Stimulated activated naive CD8-positive, alpha-beta T cell treated with anti-CD3 and anti-CD28 coated beads, Interleukin-15, Interleukin-2, amounts not matched to agents 100 U/mL and 50 U/mL, for 24 hours (primary cell): ENCODE results near the gene ZNF79.

Experiments used
- ATAC-seq: fragments of 150-1000 bp; cut with Tn5 transposase; one replicate; pipeline ENCODE4 v1.10.0; 2021
- DNase-seq: peaks from one replicate; pipeline ENCODE4 v3.0.0; 2021

Gene ZNF79

DNA sequence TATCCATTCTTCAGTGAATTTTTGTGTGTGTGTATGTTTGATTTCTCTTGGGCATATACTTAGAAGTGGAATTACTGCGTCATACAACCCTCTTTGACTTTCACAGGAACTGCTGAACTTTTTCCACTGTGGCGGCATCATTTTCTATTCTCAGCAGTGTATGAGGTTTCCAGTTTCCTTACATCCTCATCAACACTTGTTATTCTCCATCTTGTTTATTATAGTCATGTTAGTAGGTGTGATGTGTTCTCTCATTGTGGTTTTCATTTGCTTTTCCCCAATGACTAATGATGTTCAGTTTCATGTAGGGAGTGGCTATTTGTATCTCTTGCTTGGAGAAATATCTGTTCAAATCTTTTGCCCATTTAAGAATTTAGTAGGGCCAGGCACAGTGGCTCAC, 2.6 kb downstream of the ZNF79 start:
- no peak for DNase-seq
- peak; percentile 79 for ATAC-seq

DNA sequence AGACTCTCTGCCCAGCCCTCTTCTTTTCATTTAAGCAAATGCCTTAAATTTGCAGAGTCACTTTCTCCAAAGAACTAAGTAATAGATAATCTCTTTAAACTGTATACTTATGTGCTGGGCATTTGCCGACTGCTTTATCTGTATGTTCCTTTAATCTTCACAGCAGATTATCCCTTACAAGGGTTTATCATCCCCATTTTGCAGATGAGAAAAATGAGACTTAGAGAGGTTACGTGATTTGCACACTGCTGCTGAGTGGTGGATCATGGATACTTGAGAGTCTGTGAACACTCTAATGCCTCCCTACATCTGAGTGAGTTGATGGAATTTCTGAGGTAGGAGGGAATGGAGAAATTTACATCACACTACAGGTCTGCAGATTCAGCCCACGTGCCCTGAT, 4.2 kb downstream of the ZNF79 start:
- DNase-seq (no peak), ATAC-seq (no peak)

- DNase-seq (no peak), ATAC-seq (no peak)
Measured at GRCh38 chr9:127430415-127430814, 6.2 kb downstream of the ZNF79 start.

- DNase-seq (peak; percentile 30), ATAC-seq (peak; percentile 84)
Measured at GRCh38 chr9:127437497-127438264, 13.5 kb downstream of the ZNF79 start.

DNA sequence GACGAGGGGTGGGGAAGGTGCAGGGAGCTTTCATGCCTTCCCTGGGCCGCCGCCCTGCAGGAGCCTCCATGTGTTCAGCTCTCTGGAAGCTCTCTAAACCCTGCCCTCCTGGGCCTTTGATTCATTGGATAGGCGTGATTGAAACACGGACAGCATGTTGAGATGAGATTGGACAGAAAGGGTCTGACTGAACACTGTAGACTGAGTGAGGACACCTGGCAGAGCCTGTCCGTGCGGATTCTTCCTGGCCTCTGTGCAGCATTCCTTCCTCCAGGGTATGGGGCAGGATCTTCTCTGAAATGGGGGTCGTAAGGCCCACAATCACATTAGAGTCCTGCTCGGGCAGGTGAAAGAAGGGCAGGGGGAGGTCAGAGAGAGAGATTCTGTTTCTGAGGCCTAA, 14.2 kb downstream of the ZNF79 start:
- DNase-seq (no peak), ATAC-seq (no peak)

DNA sequence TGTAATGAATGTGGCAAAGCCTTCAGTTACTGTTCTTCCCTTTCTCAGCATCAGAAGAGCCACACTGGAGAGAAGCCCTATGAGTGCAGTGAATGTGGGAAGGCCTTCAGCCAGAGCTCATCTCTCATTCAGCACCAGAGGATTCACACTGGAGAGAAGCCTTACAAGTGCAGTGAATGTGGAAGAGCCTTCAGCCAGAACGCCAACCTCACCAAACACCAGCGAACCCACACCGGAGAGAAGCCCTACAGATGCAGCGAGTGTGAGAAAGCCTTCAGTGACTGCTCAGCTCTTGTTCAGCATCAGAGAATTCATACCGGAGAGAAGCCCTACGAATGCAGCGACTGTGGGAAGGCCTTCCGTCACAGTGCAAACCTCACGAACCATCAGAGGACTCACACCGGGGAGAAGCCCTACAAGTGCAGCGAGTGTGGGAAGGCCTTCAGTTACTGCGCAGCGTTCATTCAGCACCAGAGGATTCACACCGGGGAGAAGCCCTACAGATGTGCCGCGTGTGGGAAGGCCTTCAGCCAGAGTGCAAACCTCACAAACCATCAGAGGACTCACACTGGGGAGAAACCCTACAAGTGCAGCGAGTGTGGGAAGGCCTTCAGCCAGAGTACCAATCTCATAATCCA, 20.2 kb downstream of the ZNF79 start:
- ATAC-seq, result peak; percentile 1

GRCh38 chr9:127444921-127445850, 21.0 kb downstream of the ZNF79 start:
- peak; percentile 3 for ATAC-seq

More for the DNA sequence above, 20.2 kb downstream of the ZNF79 start:
- DNase-seq, result peak; percentile 36

GRCh38 chr9:127445851-127446712, 21.9 kb downstream of the ZNF79 start:
- DNase-seq, result peak; percentile 26
- peak; percentile 13 for ATAC-seq

More at GRCh38 chr9:127444921-127445850, 21.0 kb downstream of the ZNF79 start:
- DNase-seq, result peak; percentile 42

- peak; percentile 5 for ATAC-seq
- no peak for DNase-seq
Measured at GRCh38 chr9:127446713-127447415, 22.7 kb downstream of the ZNF79 start.

GRCh38 chr9:127447416-127448111, 23.4 kb downstream of the ZNF79 start:
- DNase-seq (no peak), ATAC-seq (no peak)

DNA sequence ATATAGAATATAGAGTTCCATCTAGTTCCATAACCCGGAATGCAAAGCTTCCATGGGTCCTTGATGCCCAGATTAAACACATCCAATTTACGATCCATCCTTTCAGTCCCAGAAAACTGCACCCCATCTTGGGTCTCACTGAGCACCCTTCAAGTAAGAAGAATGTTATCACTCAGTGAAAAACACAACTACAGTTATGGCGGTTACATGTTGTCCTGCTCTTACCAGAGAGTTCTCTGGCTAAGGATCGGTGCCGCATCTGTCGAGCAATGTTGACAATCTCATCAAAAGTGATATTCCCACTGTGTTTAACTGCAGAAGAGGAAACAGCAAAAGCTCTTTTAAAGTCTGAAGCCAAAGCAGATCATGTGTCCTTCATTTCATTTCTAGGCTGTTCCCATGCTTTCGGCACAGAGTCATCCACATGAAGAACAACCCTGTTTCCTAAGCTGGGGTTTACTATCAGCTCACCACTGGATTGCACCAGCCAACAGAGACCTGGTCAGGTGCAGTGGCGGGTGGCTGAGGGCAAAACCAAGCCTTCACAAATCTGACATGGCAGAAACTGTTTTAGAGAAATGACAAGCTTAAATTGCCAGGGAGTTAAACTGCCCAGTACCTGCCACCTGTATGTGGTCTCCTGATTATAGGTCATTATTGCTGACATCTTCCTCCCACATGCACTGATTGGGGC, 24.1 kb downstream of the ZNF79 start:
- ATAC-seq (no peak), DNase-seq (no peak)

- ATAC-seq (no peak), DNase-seq (no peak)
Measured at GRCh38 chr9:127449332-127449966, 25.3 kb downstream of the ZNF79 start.

DNA sequence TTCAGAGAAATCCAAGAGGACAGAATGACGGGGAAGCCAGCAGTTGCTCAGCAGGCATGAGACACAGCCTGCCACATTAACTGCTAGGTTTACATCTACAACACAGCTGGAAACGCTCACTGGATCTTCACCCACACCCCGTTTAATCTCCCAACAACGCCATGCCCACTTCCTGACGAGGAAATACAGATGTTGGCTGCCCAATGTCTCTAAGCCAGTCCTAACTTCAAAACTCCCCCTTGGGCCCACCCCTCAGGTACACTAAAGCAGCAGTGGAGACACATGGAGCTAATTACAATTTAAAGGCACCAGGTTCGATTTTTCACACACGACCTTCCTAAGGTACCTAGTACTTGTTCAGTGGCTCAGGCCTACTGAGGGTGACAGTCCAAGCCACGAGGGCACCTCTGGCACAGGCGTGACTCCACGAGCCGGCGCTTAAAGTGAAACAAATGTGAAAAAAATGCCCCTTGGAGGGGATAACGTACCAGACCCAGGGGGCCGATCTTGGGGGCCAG, 26.1 kb downstream of the ZNF79 start:
- DNase-seq (no peak), ATAC-seq (no peak)

DNA sequence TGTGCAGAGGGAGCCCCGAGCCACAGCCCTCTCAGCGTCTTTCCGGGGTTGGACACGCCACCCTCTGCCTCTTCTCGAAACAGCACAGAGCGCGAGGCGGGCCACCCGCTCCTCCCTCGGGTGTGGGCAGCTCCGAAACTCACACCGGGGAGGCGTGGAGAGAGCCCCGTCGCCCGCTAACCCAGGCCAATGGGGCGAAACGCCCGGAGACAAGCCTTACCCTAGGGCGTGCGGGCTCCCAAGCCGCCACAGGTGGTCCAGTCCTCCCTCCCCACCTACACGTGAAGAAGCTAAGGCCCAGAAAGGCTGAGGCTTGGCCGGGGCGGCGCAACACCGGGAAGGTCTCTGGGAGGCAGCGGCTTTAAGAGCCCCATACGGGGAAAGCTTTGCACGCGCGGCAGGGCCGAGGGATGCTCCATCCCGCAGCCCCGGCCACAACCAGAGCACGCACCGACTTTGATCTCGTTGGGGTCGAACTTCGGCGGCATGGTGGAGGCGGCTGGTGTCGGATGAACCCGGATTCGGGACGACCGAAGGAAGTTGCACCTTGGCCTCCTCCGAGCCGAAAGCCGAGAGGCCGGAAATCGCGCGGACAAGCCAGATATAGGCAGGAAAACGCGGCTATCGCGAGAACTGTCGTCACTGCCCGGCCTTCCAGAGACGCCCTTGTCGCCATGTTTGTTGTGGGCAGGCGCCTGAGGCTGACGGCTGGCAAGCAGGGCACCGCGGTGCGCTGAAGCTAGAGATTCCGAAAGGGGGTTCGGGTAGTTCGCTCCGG, 26.8 kb downstream of the ZNF79 start, which contains the start of the genes LRSAM1 and RPL12:
Gene LRSAM1 (plus strand): TSS at position 681 of the 778 bp plus-strand sequence. CDS start 3,018 bp downstream, outside the sequence.
Gene RPL12 (minus strand): TSS at position 577 of the 778 bp plus-strand sequence. CDS start 89 bp downstream, at position 488.
- DNase-seq (peak; percentile 99), ATAC-seq (peak; percentile 57)

GRCh38 chr9:127451608-127451857, 27.4 kb downstream of the ZNF79 start:
- ATAC-seq, result no peak
- no peak for DNase-seq

GRCh38 chr9:127451858-127452656, 27.9 kb downstream of the ZNF79 start:
- DNase-seq, result peak; percentile 73

GRCh38 chr9:127452691-127453090, 28.5 kb downstream of the ZNF79 start:
- DNase-seq (no peak), ATAC-seq (no peak)

More at GRCh38 chr9:127451858-127452656, 27.9 kb downstream of the ZNF79 start:
- ATAC-seq, result peak; percentile 62
